SK-N-SH (cell line): ENCODE data around the gene CADM2. TPM values are rescaled to one million over a fixed set of nuclear protein-coding genes. Genes with fewer than 3 reads are reported as not detected.

ENCODE experiments used
- CTCF ChIA-PET: fragments of 300-600, 350-600 bp; formaldehyde crosslinking; extraction: SDS; loops from one replicate; lab custom pipeline; 2021; lab: Yijun Ruan, JAX
- POLR2A ChIA-PET: fragments of 350-600 bp; sonication (Branson Sonifier 250); formaldehyde crosslinking; extraction: SDS; loops from one replicate; lab custom pipeline; 2020; ENCODE audit warnings: antibody characterized with exemption, inconsistent platforms; lab: Yijun Ruan, JAX
- DNase-seq: peaks from one replicate; pipeline ENCODE4 v3.0.0; 2012
- H2AFZ ChIP-seq: fragments of 200-600 bp; sonication (generic); 2 replicates; pipeline ENCODE4 v1.8.1; 2016; ENCODE audit warnings: antibody characterized with exemption, mild to moderate bottlenecking, low read depth
- H3F3A ChIP-seq: fragments of 200-600 bp; sonication (generic); replicated peaks from 2 replicates; pipeline ENCODE3; 2016; ENCODE audit warnings: antibody characterized with exemption, mild to moderate bottlenecking; ENCODE audit not compliant: insufficient read depth
- H3K27ac ChIP-seq, 2 experiments: fragments of 200-500 bp in 1 of 2; fragments of 200-600 bp in 1 of 2; sonication (Bioruptor generic) in 1 of 2; sonication (generic), shearing (Covaris generic) in 1 of 2; 2 replicates each; pipeline versions ENCODE4 v1.5.1 to v1.6.1; 2014 to 2016; ENCODE audit warnings: low read depth in 2 of 2, inconsistent platforms in 1 of 2, low read length in 1 of 2, mild to moderate bottlenecking in 1 of 2, mixed read lengths in 1 of 2
- H3K27me3 ChIP-seq: fragments of 200-600 bp; sonication (generic), shearing (Covaris generic); 2 replicates; pipeline ENCODE4 v1.6.1; 2016; ENCODE audit warnings: mixed run types; ENCODE audit not compliant: insufficient read depth
- H3K36me3 ChIP-seq, 2 experiments: fragments of 200-500 bp in 1 of 2; fragments of 200-600 bp in 1 of 2; sonication (Bioruptor generic) in 1 of 2; sonication (generic) in 1 of 2; replicated peaks in 1 of 2; 2 replicates each; pipeline versions ENCODE3 to v1.5.1; 2014 to 2016; ENCODE audit warnings: low read length in 1 of 2, mild to moderate bottlenecking in 1 of 2; ENCODE audit not compliant: insufficient read depth in 2 of 2, control insufficient read depth in 1 of 2
- H3K4me1 ChIP-seq, 2 experiments: fragments of 200-500 bp in 1 of 2; fragments of 200-600 bp in 1 of 2; sonication (Bioruptor generic) in 1 of 2; sonication (generic), shearing (Covaris generic) in 1 of 2; 2 replicates each; pipeline versions ENCODE4 v1.5.1 to v1.6.1; 2014 to 2016; ENCODE audit warnings: low read depth in 1 of 2, low read length in 1 of 2, mixed run types in 1 of 2; ENCODE audit not compliant: insufficient read depth in 2 of 2, control insufficient read depth in 1 of 2
- H3K4me2 ChIP-seq: fragments of 200-600 bp; sonication (generic), shearing (Covaris generic); 2 replicates; pipeline ENCODE4 v1.6.1; 2017; ENCODE audit warnings: mixed run types
- H3K4me3 ChIP-seq, 2 experiments: fragments of 200-500 bp in 1 of 2; fragments of 200-600 bp in 1 of 2; sonication (Bioruptor generic) in 1 of 2; sonication (generic), shearing (Covaris generic) in 1 of 2; 2 replicates each; pipeline versions ENCODE4 v1.5.1 to v1.8.1; 2014 to 2016; ENCODE audit warnings: low read depth in 2 of 2, inconsistent platforms in 1 of 2, low read length in 1 of 2, mild to moderate bottlenecking in 1 of 2, mixed read lengths in 1 of 2, moderate library complexity in 1 of 2
- H3K79me2 ChIP-seq: fragments of 200-600 bp; sonication (generic); 2 replicates; pipeline ENCODE4 v1.8.1; 2017; ENCODE audit warnings: mild to moderate bottlenecking; ENCODE audit not compliant: insufficient read depth
- H3K9ac ChIP-seq: fragments of 200-600 bp; sonication (generic); 2 replicates; pipeline ENCODE4 v1.6.1; 2017; ENCODE audit warnings: mixed run types
- H3K9me2 ChIP-seq: fragments of 200-600 bp; sonication (generic); 2 replicates; pipeline ENCODE4 v1.6.1; 2017; ENCODE audit warnings: mixed run types
- H3K9me3 ChIP-seq: fragments of 200-600 bp; sonication (generic); 2 replicates; pipeline ENCODE4 v1.6.1; 2017; ENCODE audit warnings: mixed run types, mild to moderate bottlenecking, moderate library complexity
- H4K20me1 ChIP-seq: fragments of 200-600 bp; sonication (generic); 2 replicates; pipeline ENCODE4 v1.6.1; 2017; ENCODE audit warnings: mild to moderate bottlenecking, mixed run types; ENCODE audit not compliant: insufficient read depth
- ELF1 ChIP-seq: IDR thresholded peaks from 2 replicates; pipeline ENCODE4 v1.4.0; 2012
- EP300 ChIP-seq, 2 experiments: IDR thresholded peaks; 2 replicates each; pipeline versions ENCODE4 v1.4.0 to v1.6.1; 2012; ENCODE audit warnings: borderline replicate concordance in 1 of 2, low read depth in 1 of 2, low read length in 1 of 2
- EZH2phosphoT487 ChIP-seq: fragments of 200-600 bp; sonication (generic); IDR thresholded peaks from 2 replicates; pipeline ENCODE4 v1.6.1; 2017; ENCODE audit warnings: low read depth, mixed run types, mild to moderate bottlenecking, antibody characterized with exemption, moderate library complexity, borderline replicate concordance
- FOXJ3 ChIP-seq: sonication (generic); formaldehyde crosslinking; IDR thresholded peaks from 2 replicates; pipeline ENCODE4 v1.5.1; 2020; ENCODE audit warnings: mild to moderate bottlenecking, missing genetic modification reagents
- GABPA ChIP-seq: IDR thresholded peaks from 2 replicates; pipeline ENCODE4 v1.4.0; 2012; ENCODE audit warnings: low read depth, mild to moderate bottlenecking
- GATA2 ChIP-seq: sonication (generic); formaldehyde crosslinking; IDR thresholded peaks from 2 replicates; pipeline ENCODE4 v1.5.0; 2020; ENCODE audit warnings: mild to moderate bottlenecking, missing genetic modification reagents
- JUND ChIP-seq: IDR thresholded peaks from 2 replicates; pipeline ENCODE4 v1.4.0; 2012
- MEF2A ChIP-seq: IDR thresholded peaks from 2 replicates; pipeline ENCODE4 v1.4.0; 2012; ENCODE audit warnings: low read depth, borderline replicate concordance
- MXI1 ChIP-seq: IDR thresholded peaks from 2 replicates; pipeline ENCODE4 v1.6.1; 2012; ENCODE audit warnings: mild to moderate bottlenecking, low read depth, low read length, improper control_type of control experiment
- RCOR1 ChIP-seq: fragments of 150-350 bp; IDR thresholded peaks from 2 replicates; pipeline ENCODE4 v1.6.1; 2017; ENCODE audit warnings: antibody characterized with exemption, low read length
- RFX5 ChIP-seq: IDR thresholded peaks from 2 replicates; pipeline ENCODE4 v1.6.1; 2012; ENCODE audit warnings: mild to moderate bottlenecking, improper control_type of control experiment, low read length
- RXRA ChIP-seq: IDR thresholded peaks from 2 replicates; pipeline ENCODE4 v1.4.0; 2012; ENCODE audit warnings: low read depth, mild to moderate bottlenecking, borderline replicate concordance
- SIN3A ChIP-seq: IDR thresholded peaks from 2 replicates; pipeline ENCODE4 v1.6.1; 2012; ENCODE audit warnings: low read depth, mild to moderate bottlenecking, low read length, moderate library complexity, borderline replicate concordance
- TAF1 ChIP-seq: IDR thresholded peaks from 2 replicates; pipeline ENCODE4 v1.6.1; 2012; ENCODE audit warnings: low read depth, mild to moderate bottlenecking, low read length, moderate library complexity, borderline replicate concordance
- TCF12 ChIP-seq: IDR thresholded peaks from 2 replicates; pipeline ENCODE4 v1.4.0; 2012
- TEAD4 ChIP-seq: IDR thresholded peaks from 2 replicates; pipeline ENCODE4 v1.4.0; 2012; ENCODE audit warnings: mild to moderate bottlenecking, borderline replicate concordance; ENCODE audit not compliant: insufficient read depth
- polyA plus RNA-seq, 3 experiments: library from polyadenylated mRNA; depleted of rRNA; stranded (reverse); fragments of >200 nt; gene quantifications; 2 replicates each; pipeline ENCODE4 v1.2.3, GENCODE V29; 2012
- TF ChIP-seq, protein P1 (sequence below): IDR thresholded peaks from 2 replicates; pipeline ENCODE4 v1.6.1; 2012; ENCODE audit warnings: mild to moderate bottlenecking, low read depth, low read length, moderate library complexity
- TF ChIP-seq, protein P2 (sequence below): IDR thresholded peaks from 2 replicates; pipeline ENCODE4 v1.4.0; 2012; ENCODE audit warnings: low read depth

CADM2 gene
- polyA plus RNA-seq, 1 of the 3 experiments (the other 2 are of a cell fraction) = 0.46 TPM

DNA sequence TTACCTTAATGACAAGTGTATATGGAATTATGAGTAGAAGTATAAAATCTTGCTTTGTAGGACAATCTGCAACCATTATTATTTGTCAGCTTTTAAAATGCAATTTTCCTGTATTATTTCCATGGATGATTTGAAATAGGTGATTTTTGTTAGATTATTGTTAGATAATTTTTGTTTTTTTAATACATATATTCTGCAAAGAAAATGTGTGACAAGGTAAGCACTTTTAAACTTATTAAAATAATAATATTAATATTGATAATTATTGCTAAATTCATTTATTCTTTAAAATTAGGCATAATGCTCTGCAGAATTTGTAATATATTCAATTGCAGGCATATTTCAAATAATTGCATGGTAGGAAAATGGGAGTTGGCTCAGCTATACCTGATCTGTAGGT lies 329.5 kb downstream of the CADM2 start:
- H3K4me2 ChIP-seq = no peak overlapping the region
- DNase-seq = no peak
- no peak for TF ChIP-seq RCOR1
- no peak for TF ChIP-seq RXRA
- TF ChIP-seq GATA2 (CRISPR knock-in tag) = no peak
- TF ChIP-seq MXI1 = no peak
- TF ChIP-seq SIN3A = no peak
- TF ChIP-seq RFX5 = no peak
- no peak for TF ChIP-seq TAF1
- TF ChIP-seq MEF2A = no peak
- no peak for TF ChIP-seq EP300 (IDR thresholded peaks at IDR 0.05; ENCODE audit: borderline replicate concordance in 1 of 2, low read depth in 1 of 2, low read length in 1 of 2)
- no peak for TF ChIP-seq TEAD4
- no peak for TF ChIP-seq TCF12
- TF ChIP-seq, protein P1, sequence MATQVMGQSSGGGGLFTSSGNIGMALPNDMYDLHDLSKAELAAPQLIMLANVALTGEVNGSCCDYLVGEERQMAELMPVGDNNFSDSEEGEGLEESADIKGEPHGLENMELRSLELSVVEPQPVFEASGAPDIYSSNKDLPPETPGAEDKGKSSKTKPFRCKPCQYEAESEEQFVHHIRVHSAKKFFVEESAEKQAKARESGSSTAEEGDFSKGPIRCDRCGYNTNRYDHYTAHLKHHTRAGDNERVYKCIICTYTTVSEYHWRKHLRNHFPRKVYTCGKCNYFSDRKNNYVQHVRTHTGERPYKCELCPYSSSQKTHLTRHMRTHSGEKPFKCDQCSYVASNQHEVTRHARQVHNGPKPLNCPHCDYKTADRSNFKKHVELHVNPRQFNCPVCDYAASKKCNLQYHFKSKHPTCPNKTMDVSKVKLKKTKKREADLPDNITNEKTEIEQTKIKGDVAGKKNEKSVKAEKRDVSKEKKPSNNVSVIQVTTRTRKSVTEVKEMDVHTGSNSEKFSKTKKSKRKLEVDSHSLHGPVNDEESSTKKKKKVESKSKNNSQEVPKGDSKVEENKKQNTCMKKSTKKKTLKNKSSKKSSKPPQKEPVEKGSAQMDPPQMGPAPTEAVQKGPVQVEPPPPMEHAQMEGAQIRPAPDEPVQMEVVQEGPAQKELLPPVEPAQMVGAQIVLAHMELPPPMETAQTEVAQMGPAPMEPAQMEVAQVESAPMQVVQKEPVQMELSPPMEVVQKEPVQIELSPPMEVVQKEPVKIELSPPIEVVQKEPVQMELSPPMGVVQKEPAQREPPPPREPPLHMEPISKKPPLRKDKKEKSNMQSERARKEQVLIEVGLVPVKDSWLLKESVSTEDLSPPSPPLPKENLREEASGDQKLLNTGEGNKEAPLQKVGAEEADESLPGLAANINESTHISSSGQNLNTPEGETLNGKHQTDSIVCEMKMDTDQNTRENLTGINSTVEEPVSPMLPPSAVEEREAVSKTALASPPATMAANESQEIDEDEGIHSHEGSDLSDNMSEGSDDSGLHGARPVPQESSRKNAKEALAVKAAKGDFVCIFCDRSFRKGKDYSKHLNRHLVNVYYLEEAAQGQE = no peak
- TF ChIP-seq, protein P2, sequence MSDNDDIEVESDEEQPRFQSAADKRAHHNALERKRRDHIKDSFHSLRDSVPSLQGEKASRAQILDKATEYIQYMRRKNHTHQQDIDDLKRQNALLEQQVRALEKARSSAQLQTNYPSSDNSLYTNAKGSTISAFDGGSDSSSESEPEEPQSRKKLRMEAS = no peak
- no peak for TF ChIP-seq GABPA
- TF ChIP-seq FOXJ3 (CRISPR knock-in tag) = no peak
- no peaks in the 10 kb centered on the region for H3K27me3 ChIP-seq
- no peaks in the 10 kb centered on the region for H3K4me1 ChIP-seq
- H3K9me2 ChIP-seq = no peaks in the 10 kb centered on the region
- H3K79me2 ChIP-seq = no peaks in the 10 kb centered on the region
- POLR2A ChIA-PET = no interaction called here
- no peak overlapping the region for H3K27ac ChIP-seq
- CTCF ChIA-PET = interaction anchor here (0.6 kb wide), 1 partner anchor 198 kb away, joined by 3 read pairs; no protein-coding TSS in a partner anchor
- H3K36me3 ChIP-seq = no peaks in the 10 kb centered on the region
- no peaks in the 10 kb centered on the region for H3K9me3 ChIP-seq
- H3F3A ChIP-seq = no peaks in the 10 kb centered on the region
- no peaks in the 10 kb centered on the region for H4K20me1 ChIP-seq
- no peak overlapping the region for H3K4me3 ChIP-seq
- no peak overlapping the region for H3K9ac ChIP-seq
- H2AFZ ChIP-seq = no peak overlapping the region

DNA sequence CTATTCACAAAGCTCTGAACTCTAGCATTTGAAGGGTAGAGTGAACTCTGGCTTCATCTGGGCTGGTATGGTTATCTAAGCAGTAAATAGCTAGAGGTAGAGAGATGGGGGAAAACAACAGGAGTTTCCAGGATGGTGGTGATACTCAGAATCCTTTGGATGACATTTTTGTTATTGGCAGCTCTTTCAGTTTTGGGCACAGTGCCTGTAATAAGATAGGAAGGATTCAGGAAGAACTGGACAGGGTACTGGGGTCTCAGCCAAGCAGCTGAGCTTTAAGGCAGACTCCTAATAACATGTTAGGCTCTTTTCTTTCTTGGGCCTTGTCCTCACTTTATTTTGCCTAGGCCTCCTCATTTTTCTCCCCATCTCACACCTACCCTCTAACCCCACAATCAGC lies 338.5 kb downstream of the CADM2 start:
- H3F3A ChIP-seq = no peaks in the 10 kb centered on the region
- no peaks in the 10 kb centered on the region for H3K9me2 ChIP-seq
- DNase-seq = no peak
- ChIA-PET CTCF (interaction anchor here (1.2 kb wide), 1 partner anchor 11 kb away, joined by 3 read pairs; no protein-coding TSS in a partner anchor), POLR2A (no interaction called here)
- no peak overlapping the region for H3K9ac ChIP-seq
- H3K27ac ChIP-seq = no peak overlapping the region
- no peak overlapping the region for H3K4me3 ChIP-seq
- no peak for TF ChIP-seq EZH2phosphoT487
- TF ChIP-seq EP300 (IDR thresholded peaks at IDR 0.05; ENCODE audit: borderline replicate concordance in 1 of 2, low read depth in 1 of 2, low read length in 1 of 2) = no peak
- TF ChIP-seq, protein P1 = no peak
- TF ChIP-seq JUND = no peak
- no peak for TF ChIP-seq ELF1
- TF ChIP-seq SIN3A = no peak
- no peaks in the 10 kb centered on the region for H3K4me1 ChIP-seq
- no peaks in the 10 kb centered on the region for H4K20me1 ChIP-seq
- H3K27me3 ChIP-seq = no peaks in the 10 kb centered on the region
- no peaks in the 10 kb centered on the region for H3K9me3 ChIP-seq
- no peak overlapping the region for H3K4me2 ChIP-seq
- no peak overlapping the region for H2AFZ ChIP-seq
- H3K36me3 ChIP-seq = no peaks in the 10 kb centered on the region
- no peaks in the 10 kb centered on the region for H3K79me2 ChIP-seq
